HG02678 (cell line): ENCODE measurements around the gene FUT7.

Experiments
- ATAC-seq: cut with Tn5 transposase; IDR thresholded peaks from one replicate; pipeline ENCODE4 v1.9.1; 2021; ENCODE audit warnings: mild to moderate bottlenecking, moderate library complexity; ENCODE audit not compliant: unreplicated experiment

The FUT7 gene

DNA sequence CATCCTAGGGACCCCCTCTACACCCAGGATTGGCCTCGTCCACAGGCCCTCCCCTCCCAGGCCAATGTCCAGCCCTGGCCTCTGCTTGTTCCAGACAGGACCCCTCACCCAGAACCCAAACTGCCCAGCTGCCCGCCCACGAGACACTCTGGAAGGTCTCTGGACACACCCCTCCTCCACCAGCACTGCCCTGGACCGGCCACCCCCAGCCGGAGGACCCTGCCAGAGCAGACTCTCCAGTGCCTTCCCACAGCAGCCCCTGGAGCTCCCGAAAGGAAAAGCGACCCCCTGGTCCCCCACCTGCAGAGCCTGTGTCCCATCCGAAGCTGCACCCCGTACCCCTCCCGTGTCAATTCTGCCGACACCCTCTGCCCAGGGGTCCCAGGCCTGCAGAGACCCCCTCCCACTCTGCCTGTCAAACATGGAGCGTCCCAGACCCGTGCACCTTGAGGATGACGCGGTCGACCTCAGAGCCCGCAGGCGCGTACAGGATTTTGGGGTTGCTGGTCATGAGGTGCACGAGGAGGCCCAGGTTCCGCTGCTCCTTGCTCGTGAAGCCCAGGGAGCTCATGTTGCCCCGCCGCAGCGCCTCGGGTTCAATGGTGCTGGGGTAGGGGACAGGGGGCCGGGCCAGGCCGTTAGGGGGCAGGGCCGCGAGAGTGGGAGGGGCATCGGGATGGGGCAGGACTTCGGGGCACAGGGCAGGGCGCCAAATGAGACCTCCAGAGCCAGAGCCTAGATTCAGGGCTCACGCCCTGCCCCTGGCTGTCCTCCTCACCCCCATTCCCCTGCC lies 11.8 kb downstream of the FUT7 start:
- ATAC-seq, result no peak

- no peak for ATAC-seq
Measured at GRCh38 chr9:137018761-137019559, 12.9 kb downstream of the FUT7 start.

DNA sequence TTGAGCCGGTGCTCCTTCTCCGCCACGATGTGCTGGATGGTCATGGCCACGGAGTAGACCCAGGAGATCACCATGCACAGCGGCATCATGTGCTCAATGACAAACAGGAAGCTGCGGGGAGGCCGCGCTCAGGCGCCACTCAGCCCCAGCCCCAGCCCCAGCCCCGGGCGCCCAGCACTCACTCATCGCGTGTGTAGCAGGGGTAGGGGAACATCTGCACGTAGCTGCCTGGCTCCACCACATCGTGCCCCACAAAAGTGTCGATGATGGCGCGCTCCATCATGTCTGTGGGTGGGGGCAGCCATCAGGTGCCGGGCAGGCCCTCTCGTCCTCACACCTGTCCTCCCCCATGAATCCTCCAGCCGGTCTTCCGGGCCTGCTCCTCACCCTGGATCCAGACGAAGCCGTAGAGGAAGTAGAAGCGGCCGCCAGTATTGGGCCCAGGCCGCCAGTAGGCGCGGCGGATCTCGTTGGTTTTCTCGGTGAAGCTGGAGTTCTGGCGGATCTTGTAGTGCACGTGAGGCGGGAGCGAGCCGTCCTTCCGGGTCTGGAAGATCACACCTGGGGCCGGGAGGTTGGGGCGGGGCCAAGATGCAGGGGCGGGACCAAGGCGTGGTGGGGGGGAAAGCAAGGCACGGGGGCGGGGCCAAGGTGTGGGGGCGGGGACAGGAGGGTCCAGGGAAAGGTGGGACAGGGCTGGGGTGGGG lies 13.9 kb downstream of the FUT7 start:
- no peak for ATAC-seq

DNA sequence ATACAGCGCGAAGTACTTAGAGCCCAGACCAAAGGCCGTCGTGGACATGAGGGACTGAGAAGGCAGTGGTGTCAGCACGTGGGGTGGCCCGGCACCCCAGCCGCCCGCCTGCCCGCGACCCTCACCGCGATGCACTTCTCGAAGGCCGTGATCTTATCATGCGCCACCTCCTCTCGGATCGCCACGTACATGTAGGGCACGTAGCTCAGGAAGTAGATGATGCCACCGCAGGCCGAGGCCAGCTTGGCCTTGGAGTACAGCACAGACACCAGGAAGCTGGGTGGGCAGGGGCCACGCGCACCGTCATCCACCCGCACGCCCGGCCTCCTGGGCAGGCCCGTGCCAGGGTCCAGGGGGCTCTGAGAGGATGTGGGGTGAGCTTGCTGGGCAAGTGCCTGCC lies 14.8 kb downstream of the FUT7 start:
- ATAC-seq, result no peak

DNA sequence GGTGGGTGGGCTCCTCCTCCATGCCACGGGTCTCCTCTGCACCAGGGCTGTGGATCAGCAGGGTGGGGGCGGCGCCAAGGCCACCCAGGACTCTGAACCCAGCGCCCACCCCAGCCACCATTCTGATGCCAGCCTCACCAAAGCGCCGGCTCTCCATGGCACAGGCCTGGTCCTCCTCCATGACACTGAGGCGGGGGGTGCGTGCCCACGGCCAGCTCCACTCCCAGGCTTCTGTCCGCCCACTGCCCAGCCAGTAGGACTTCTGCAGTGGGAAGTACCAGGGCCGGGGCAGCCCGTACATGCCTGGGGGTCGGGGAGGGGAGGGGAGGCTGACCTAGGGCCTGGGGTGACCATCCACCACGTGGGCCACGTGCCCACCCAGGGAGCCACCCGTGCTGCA lies 15.5 kb downstream of the FUT7 start:
- ATAC-seq, result no peak

GRCh38 chr9:137015976-137016375 lies 15.9 kb downstream of the FUT7 start:
- ATAC-seq, result no peak

- ATAC-seq, result no peak
Measured at GRCh38 chr9:137015540-137015930, 16.4 kb downstream of the FUT7 start.

DNA sequence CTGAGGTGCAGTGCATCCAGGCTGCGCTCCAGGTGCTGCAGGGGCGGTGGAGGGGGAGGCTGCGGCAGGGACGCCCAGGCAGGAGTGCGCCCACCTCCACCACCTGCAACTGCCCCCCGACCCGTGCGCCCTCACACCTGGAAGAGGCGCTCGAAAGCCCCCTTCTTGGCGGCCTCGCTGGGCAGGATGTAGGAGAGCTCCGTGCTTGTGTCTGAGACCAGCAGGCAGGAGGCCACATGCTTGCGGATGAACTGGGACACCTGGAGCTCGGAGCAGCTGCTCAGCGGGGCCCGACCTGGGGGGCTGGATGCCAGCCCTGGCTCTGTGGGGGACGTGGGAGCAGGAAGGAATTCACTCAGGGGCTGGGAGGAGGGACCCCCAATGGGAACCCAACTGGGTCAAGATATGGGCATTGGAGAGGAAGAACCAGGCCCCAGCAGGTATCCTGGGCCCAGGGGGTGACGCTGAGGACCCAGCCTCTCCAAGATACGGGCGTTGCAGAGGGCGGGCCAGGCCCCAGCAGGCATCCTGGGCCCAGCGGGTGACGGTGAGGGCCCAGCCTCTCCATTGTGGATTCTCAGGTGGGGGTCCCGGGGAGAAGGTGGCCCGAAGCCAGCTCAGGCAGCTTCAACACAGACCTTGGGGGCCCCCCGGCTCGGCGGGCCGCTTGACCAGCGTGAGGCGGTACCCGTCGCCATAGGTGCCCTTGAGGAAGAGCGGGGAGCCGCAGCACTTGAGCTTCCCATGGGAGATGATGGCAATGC lies 16.9 kb downstream of the FUT7 start:
- ATAC-seq, result no peak

DNA sequence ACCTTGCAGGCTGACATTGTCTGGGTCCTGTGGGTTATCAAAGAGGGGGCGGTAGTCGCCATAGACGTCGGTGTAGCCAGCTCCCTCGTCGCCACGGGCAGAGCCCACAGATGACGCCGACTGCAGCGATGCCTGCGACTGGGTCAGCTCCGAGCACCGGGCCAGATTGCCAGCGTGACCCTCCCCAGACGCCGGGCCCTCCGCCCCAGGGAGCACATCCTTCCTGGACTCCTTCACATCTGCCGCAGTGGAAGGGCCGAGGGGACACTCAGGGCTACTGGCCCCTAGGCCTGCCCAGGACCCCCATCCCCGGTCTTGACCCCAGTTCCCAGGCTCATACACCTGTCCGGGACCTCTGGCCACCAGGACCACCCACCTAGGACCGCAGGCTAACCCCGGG lies 17.7 kb downstream of the FUT7 start:
- no peak for ATAC-seq

GRCh38 chr9:137013571-137013940 lies 18.3 kb downstream of the FUT7 start:
- ATAC-seq, result no peak

GRCh38 chr9:137012694-137013570 lies 19.0 kb downstream of the FUT7 start:
- ATAC-seq, result no peak

DNA sequence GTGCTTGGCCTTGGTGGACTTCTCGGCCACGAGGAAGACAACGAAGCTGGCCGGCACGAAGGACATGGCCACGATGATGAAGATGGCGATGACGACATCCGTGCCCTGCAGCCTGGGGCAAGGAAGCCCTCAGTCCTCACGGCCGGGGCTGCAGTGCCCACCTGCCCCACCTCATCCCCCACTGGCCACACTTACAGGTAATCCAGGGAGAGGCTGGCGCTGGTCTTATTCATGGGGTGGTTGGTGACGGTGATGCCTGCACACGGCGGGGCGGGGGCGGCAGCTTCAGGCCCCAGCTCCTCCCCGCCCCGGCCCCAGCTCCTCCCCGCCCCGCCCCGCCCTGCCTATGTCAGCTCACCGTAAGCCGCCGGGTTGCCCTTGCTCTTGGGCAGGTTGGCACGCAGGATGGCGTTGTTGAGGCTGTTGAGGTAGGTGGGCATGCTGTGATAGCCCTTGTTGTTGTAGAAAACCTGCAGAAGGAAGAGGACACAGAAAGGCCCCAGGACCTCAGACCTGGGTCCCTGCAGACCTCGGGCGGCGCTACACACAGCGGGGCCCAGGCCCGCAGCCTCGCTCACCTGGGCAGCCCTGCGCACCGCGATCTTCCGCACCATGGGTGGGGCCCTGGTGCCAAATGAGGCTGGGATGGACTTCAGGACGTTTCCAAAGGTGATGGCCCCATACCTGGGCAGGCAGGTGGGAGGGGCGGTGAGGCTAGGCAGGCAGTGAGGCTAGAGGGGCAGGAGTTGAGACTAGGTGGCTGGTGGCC lies 19.8 kb downstream of the FUT7 start:
- no peak for ATAC-seq

GRCh38 chr9:137011156-137011555 lies 20.7 kb downstream of the FUT7 start:
- no peak for ATAC-seq

GRCh38 chr9:137009938-137010732 lies 21.8 kb downstream of the FUT7 start:
- no peak for ATAC-seq

GRCh38 chr9:137009217-137009616 lies 22.7 kb downstream of the FUT7 start:
- no peak for ATAC-seq

DNA sequence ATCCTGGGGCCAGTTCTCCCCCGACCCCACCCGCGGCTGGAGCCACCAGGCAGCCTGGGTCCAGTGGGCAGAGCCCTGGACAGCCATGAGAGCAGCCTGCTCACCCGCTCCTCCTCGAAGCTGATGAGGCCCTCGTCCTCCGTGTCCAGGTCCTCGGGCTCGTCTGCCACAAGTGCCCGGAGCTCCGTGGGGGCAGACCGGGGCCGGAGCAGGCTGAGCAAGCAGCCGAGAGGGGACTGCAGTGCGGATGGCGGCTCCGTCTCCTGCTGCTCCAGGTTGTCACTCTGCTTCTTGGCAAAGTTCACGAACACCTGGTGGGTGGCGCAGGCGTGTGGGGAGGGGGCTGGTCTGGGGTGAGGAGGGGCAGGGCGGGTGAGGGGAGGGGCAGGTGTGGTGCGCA lies 23.6 kb downstream of the FUT7 start:
- ATAC-seq, result no peak

DNA sequence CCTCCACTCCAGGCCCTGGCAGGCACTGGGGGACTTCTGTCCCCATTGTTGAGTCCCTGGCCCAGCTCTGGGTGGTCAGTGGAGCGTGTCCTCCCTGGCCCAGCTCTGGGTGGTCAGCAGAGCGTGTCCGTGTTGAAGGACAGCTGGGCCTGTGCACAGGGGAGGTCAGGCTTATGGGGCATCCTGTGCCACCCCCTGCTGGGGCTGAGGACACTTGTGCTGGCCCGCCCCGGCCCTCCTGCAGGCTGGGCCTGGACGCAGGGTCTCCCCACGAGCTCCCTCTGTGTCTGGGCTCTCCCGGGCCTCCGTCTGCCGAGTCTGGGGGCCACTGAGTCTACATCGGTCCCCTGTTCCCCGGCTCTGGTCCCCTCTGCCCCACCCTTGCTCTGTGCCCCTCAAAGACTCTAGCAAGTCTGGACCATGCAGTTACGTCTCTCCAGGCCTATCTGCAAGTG lies 24.0 kb downstream of the FUT7 start:
- ATAC-seq, result no peak

- no peak for ATAC-seq
Measured at GRCh38 chr9:137007108-137007815, 24.6 kb downstream of the FUT7 start.
